ENCODE results near the gene NEFH.

Gene NEFH

DNA sequence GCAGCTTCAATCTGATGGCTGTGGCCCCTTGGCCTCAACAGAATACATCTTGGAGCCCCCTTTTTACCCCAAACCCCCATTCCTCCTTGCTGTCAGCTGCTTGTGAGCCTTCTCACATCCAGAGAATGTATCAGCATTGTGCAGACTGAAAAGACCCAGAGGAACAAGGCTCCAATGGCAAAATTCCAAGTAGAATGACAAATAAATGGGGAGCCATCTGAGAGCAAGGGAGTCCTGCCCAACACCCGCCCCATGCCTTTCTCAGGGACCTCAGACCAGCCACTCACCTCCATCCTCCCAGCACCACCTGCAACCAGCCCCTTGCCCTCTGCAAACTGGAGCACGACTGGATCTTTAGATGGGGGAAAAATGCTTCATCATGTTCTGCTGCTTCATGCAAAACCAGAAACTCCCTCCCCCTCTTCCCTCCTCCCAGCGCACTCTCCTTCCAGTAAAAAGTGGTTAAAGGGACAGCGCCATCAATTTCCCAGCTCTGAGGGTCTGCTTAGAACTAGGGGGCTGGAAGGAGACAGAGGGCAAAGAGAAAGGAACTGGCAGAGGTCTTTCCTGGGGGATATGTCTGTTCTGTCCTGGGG lies 2.2 kb upstream of the NEFH start:
- TF ChIP-seq, protein P1, sequence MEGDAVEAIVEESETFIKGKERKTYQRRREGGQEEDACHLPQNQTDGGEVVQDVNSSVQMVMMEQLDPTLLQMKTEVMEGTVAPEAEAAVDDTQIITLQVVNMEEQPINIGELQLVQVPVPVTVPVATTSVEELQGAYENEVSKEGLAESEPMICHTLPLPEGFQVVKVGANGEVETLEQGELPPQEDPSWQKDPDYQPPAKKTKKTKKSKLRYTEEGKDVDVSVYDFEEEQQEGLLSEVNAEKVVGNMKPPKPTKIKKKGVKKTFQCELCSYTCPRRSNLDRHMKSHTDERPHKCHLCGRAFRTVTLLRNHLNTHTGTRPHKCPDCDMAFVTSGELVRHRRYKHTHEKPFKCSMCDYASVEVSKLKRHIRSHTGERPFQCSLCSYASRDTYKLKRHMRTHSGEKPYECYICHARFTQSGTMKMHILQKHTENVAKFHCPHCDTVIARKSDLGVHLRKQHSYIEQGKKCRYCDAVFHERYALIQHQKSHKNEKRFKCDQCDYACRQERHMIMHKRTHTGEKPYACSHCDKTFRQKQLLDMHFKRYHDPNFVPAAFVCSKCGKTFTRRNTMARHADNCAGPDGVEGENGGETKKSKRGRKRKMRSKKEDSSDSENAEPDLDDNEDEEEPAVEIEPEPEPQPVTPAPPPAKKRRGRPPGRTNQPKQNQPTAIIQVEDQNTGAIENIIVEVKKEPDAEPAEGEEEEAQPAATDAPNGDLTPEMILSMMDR (IDR thresholded peaks at IDR 0.05): no peak
- no peak for DNase-seq (ENCODE audit: low spot score)
- no peak overlapping the region for H3K4me3 ChIP-seq
- H3K27ac ChIP-seq: no peak overlapping the region

DNA sequence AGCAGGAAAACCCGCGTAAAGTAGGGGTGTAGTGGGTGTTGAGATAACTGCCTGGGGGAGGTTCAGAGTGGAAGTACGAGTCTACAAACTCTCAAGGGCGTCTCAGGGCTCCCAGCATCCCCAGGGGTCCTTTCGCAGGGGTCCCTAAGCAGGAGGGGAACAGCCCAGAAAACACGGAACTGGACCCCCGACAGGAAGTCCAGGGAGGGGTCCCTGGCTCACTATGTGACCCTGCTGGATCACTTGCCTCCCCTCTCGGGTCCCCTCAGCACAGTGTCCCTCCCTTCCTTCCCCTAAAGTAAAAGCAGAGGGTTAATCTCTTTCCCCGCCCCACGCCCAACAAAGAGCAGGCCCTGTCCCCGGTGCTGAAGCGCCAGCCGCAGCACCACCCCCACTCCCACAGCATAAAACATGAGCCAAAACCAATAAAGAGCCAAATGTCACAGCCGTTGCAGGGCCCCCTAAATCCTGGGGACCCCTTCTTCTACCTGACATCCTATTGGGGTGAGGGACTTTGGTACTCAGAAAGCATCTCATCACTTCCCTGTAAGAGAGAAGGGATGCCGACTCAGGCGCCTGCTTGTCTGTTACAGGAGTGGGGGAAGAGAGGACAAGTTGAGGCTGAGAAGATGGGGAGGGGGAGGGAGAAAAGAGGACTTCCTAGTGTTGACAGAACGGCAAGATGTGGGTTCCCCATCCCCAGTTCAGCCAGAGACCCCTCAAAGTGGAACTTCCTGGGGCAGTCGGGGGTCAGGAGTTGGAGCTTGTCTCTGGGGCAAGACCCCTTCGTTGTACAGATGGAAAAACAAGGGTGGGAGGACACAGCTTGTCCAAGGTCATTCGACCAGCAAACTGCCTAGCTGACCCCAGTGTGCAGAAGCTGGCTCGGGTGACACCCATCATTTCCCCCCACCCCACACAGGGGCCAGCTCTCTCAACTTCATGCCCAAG lies 1.4 kb upstream of the NEFH start:
- H3K27ac ChIP-seq: no peak overlapping the region
- no peak for DNase-seq (ENCODE audit: low spot score)
- TF ChIP-seq, protein P1 (IDR thresholded peaks at IDR 0.05): no peak
- H3K4me3 ChIP-seq: no peak overlapping the region

DNA sequence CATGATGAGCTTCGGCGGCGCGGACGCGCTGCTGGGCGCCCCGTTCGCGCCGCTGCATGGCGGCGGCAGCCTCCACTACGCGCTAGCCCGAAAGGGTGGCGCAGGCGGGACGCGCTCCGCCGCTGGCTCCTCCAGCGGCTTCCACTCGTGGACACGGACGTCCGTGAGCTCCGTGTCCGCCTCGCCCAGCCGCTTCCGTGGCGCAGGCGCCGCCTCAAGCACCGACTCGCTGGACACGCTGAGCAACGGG lies 169 bp downstream of the NEFH start:
- no peak for DNase-seq (ENCODE audit: low spot score)
- Histone ChIP-seq H3K27ac (no peak overlapping the region), H3K4me3 (peak overlapping the region; percentile 59)
- TF ChIP-seq, protein P1 (IDR thresholded peaks at IDR 0.05): no peak

DNA sequence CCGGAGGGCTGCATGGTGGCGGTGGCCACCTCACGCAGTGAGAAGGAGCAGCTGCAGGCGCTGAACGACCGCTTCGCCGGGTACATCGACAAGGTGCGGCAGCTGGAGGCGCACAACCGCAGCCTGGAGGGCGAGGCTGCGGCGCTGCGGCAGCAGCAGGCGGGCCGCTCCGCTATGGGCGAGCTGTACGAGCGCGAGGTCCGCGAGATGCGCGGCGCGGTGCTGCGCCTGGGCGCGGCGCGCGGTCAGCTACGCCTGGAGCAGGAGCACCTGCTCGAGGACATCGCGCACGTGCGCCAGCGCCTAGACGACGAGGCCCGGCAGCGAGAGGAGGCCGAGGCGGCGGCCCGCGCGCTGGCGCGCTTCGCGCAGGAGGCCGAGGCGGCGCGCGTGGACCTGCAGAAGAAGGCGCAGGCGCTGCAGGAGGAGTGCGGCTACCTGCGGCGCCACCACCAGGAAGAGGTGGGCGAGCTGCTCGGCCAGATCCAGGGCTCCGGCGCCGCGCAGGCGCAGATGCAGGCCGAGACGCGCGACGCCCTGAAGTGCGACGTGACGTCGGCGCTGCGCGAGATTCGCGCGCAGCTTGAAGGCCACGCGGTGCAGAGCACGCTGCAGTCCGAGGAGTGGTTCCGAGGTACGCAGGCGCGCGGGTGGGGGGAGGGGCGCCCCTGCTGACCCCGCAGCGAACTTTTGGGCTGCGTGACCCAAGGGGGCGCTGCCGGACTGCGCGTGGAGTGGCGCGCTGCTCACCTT lies 670 bp downstream of the NEFH start:
- DNase-seq (ENCODE audit: low spot score): no peak
- H3K27ac ChIP-seq: no peak overlapping the region
- H3K4me3 ChIP-seq: peak overlapping the region; percentile 59
- TF ChIP-seq, protein P1 (IDR thresholded peaks at IDR 0.05): no peak

DNA sequence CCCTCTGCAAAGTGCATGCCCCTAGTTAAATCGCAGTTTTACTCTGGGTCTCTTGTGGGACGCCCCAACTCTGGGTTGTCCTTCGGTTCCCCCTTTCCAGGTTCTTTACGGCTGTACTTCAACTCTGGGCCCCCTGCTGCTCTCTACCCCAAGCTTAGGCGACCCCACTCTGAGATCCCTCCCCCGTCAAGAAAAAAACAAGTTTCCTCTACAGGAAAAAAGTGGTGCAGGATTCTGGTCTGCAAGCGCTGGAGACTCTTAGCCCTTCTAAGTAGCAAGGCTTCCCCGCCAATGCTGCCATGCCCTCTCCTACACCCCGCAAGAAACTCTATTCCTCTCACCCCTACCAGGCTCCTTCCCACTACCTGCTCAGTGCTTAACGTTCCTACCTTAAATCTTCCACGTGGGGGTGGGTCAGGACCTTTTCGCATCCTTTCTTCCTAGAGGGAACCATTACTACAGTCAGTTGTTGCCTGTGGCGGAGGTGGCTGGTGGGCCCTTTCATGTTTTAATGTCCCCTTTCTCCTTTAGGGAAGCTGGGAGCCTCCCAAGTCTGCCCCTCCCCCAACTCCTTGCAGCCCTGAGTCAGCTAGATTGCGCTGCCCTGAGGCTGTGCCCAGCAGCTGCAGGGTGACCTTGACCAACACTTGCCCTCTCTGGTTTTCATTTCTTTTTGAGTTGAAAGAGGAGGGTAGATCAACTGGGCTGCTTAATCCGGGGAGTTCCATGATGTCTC lies 1.4 kb downstream of the NEFH start:
- no peak for DNase-seq (ENCODE audit: low spot score)
- Histone ChIP-seq H3K27ac (no peak overlapping the region), H3K4me3 (peak overlapping the region; percentile 59)
- TF ChIP-seq, protein P1 (IDR thresholded peaks at IDR 0.05): no peak

DNA sequence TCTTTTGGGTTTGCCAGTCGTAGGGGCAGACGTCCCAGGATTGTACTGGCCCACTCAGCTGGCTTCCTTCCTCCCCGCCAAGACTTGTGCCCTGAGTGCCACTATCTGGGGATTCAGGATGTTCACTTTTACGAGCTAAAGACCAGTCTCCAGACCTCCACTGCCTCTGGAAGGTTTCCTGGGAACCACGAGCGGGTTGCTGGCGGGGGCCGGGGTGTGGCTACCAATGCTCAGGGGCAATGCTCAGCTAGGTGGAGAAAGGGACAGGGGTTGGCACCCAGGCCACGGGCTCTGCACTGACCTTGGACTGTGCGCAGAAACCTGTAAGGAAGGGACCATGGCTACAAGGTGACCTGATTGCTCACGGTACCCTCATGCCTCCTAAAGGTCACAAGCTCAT lies 2.2 kb downstream of the NEFH start:
- TF ChIP-seq, protein P1 (IDR thresholded peaks at IDR 0.05): no peak
- no peak overlapping the region for H3K27ac ChIP-seq
- no peak for DNase-seq (ENCODE audit: low spot score)
- no peak overlapping the region for H3K4me3 ChIP-seq

Measured in coronary artery (tissue), 2 donors.